B cell (primary cell): Measurements from ENCODE around the gene UMODL1.

ENCODE experiments used
- CTCF ChIP-seq: fragments of 200-600 bp; IDR thresholded peaks from one replicate; pipeline ENCODE4 v1.8.0; 2022; ENCODE audit warnings: antibody characterized with exemption, mild to moderate bottlenecking
- EZH2 ChIP-seq: IDR thresholded peaks from 2 replicates; pipeline ENCODE4 v1.6.1; 2012; ENCODE audit warnings: borderline replicate concordance, low read depth, mild to moderate bottlenecking, moderate library complexity, low read length; ENCODE audit not compliant: insufficient read depth, poor library complexity, severe bottlenecking

GRCh38 chr21:42062236-42063022 is 8.7 kb upstream of the UMODL1 start:
- no peak for TF ChIP-seq EZH2
- no peak for TF ChIP-seq CTCF
